GM10266 (cell line): ENCODE results near the gene ZDHHC12.

Source experiments
- DNase-seq: peaks from one replicate; pipeline ENCODE4 v3.0.0; 2012; ENCODE audit errors: extremely low spot score
- CTCF ChIP-seq: IDR thresholded peaks from 2 replicates; pipeline ENCODE4 v1.5.1; 2012; ENCODE audit warnings: mild to moderate bottlenecking, low read depth; ENCODE audit not compliant: control insufficient read depth, insufficient read depth; ENCODE audit errors: missing control alignments

The ZDHHC12 gene

GRCh38 chr9:128722380-128723351 is 1.3 kb downstream of the ZDHHC12 start:
- TF ChIP-seq CTCF: no peak
- no peak for DNase-seq

GRCh38 chr9:128721487-128722010 is 2.4 kb downstream of the ZDHHC12 start:
- no peak for DNase-seq
- no peak for TF ChIP-seq CTCF

DNA sequence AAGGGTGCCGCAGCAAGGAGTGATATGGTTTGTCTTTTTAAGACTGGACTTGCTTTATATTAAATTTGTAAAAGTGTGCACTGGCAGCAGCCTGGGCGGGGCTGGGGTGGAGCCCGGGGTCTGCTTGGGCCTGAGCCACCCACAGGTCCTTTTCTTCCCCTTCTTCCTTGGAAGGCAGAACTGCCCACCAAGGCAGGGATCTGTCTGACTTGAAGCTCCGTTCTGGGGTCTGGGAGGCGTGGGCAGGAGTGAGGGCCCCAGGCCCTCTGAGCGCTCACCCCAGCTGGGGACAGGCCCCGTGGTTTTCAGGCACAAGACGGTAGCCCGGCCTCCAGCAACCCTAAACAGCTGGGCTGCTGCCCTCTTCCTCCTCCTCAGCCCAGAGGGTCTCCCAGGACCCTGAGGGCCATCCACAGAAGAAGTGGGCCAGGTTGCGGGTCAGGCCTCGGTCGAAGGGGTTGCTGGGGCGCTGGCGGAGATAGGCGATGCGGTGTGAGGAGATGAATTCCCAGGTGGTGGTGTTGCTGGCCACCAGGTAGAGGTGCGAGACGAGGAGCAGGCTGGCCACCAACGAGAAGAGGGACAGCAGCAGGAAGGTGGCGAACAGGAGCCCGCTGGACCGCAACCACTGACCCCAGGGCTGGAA is 3.0 kb downstream of the ZDHHC12 start:
- no peak for DNase-seq
- no peak for TF ChIP-seq CTCF

- TF ChIP-seq CTCF: no peak
- DNase-seq: no peak
These were observed 3.9 kb downstream of the ZDHHC12 start for GRCh38 chr9:128719919-128720605.

GRCh38 chr9:128718475-128718874 is 5.5 kb downstream of the ZDHHC12 start:
- no peak for DNase-seq
- TF ChIP-seq CTCF: no peak

DNA sequence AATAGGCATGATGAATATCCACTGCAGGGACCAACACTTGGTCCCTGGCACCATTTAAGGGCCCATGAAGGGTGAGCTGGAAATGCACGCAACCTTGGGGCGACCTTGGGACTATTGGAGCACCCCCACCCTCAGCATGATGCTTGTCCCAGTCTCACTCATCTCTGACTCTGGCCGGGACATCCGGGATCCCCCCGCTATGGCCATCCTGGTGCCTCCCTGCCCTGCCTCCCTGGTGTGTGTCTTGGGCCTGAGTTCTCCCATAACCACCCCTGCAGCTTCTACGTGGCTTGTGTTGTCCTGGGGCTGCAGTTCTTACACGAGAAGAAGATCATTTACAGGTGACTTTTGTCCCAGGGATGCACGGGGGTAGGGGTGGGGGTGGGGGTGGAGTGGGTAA is 5.9 kb downstream of the ZDHHC12 start:
- no peak for DNase-seq
- TF ChIP-seq CTCF: no peak
